ENCODE results near the gene MACROD2. TPM values are rescaled to one million over a fixed set of nuclear protein-coding genes. Genes with fewer than 3 reads are reported as not detected.

Gene MACROD2
- polyA plus RNA-seq, 1 donor from 2014 or later = 23.2 TPM

GRCh38 chr20:15445056-15445840, 1449.9 kb downstream of the MACROD2 start:
- Histone ChIP-seq H2AFZ (ENCODE audit: low read depth, low read length) (no peak overlapping the region), H3K4me2 (ENCODE audit: low read length) (no peak overlapping the region), H3K36me3 (ENCODE audit: insufficient read depth, low read length) (no peaks in the 10 kb centered on the region), H4K20me1 (ENCODE audit: insufficient read depth) (no peaks in the 10 kb centered on the region), H3K9me3 (ENCODE audit: low read length) (no peaks in the 10 kb centered on the region), H3K27me3 (ENCODE audit: insufficient read depth, low read depth, low read length) (no peaks in the 10 kb centered on the region), H3K4me3 (ENCODE audit: low read length) (no peak overlapping the region), H3K27ac (ENCODE audit: low read length) (no peak overlapping the region), H3K79me2 (replicated peaks; ENCODE audit: insufficient read depth, low read length) (no peaks in the 10 kb centered on the region), H3K9ac (ENCODE audit: low read length) (no peak overlapping the region), H3K9me2 (ENCODE audit: insufficient read depth, low read length) (no peaks in the 10 kb centered on the region), H3F3A (ENCODE audit: insufficient read depth, low read length, poor library complexity, severe bottlenecking) (no peaks in the 10 kb centered on the region)
- no peak for TF ChIP-seq RAD21 (conservative IDR thresholded peaks at IDR 0.05)
- TF ChIP-seq SMC3 (conservative IDR thresholded peaks at IDR 0.05; ENCODE audit: poor library complexity) = no peak
- no peak for TF ChIP-seq MXI1 (conservative IDR thresholded peaks at IDR 0.05; ENCODE audit: poor library complexity, severe bottlenecking)
- TF ChIP-seq TAF1 (IDR thresholded peaks at IDR 0.05; ENCODE audit: low read depth) = no peak
- no peak for TF ChIP-seq CTCF (IDR thresholded peaks at IDR 0.05; ENCODE audit: poor library complexity, severe bottlenecking)
- TF ChIP-seq EP300 (conservative IDR thresholded peaks at IDR 0.05; ENCODE audit: poor library complexity, severe bottlenecking) = no peak
- TF ChIP-seq REST (IDR thresholded peaks at IDR 0.05; ENCODE audit: borderline replicate concordance) = no peak
- TF ChIP-seq POLR2AphosphoS5 (IDR thresholded peaks at IDR 0.05) = no peak
- TF ChIP-seq EZH2 (IDR thresholded peaks at IDR 0.05; ENCODE audit: borderline replicate concordance, insufficient read depth, low read length, poor library complexity, severe bottlenecking) = no peak

GRCh38 chr20:15446373-15446772, 1451.1 kb downstream of the MACROD2 start:
- Histone ChIP-seq H3K4me2 (ENCODE audit: low read length) (no peak overlapping the region), H3K9me2 (ENCODE audit: insufficient read depth, low read length) (no peaks in the 10 kb centered on the region), H4K20me1 (ENCODE audit: insufficient read depth) (no peaks in the 10 kb centered on the region), H3K9me3 (ENCODE audit: low read length) (no peaks in the 10 kb centered on the region), H3K36me3 (ENCODE audit: insufficient read depth, low read length) (no peaks in the 10 kb centered on the region), H3F3A (ENCODE audit: insufficient read depth, low read length, poor library complexity, severe bottlenecking) (no peaks in the 10 kb centered on the region), H3K27me3 (ENCODE audit: insufficient read depth, low read depth, low read length) (no peaks in the 10 kb centered on the region), H3K79me2 (replicated peaks; ENCODE audit: insufficient read depth, low read length) (no peaks in the 10 kb centered on the region), H3K9ac (ENCODE audit: low read length) (no peak overlapping the region), H2AFZ (ENCODE audit: low read depth, low read length) (no peak overlapping the region), H3K27ac (ENCODE audit: low read length) (no peak overlapping the region), H3K4me3 (ENCODE audit: low read length) (no peak overlapping the region)
- TF ChIP-seq POLR2AphosphoS5 (IDR thresholded peaks at IDR 0.05) (no peak), CTCF (IDR thresholded peaks at IDR 0.05; ENCODE audit: poor library complexity, severe bottlenecking) (no peak), EP300 (conservative IDR thresholded peaks at IDR 0.05; ENCODE audit: poor library complexity, severe bottlenecking) (no peak), REST (IDR thresholded peaks at IDR 0.05; ENCODE audit: borderline replicate concordance) (no peak), RAD21 (conservative IDR thresholded peaks at IDR 0.05) (no peak), MXI1 (conservative IDR thresholded peaks at IDR 0.05; ENCODE audit: poor library complexity, severe bottlenecking) (no peak), EZH2 (IDR thresholded peaks at IDR 0.05; ENCODE audit: borderline replicate concordance, insufficient read depth, low read length, poor library complexity, severe bottlenecking) (no peak), TAF1 (IDR thresholded peaks at IDR 0.05; ENCODE audit: low read depth) (no peak), SMC3 (conservative IDR thresholded peaks at IDR 0.05; ENCODE audit: poor library complexity) (no peak)
